OCI-LY7 (cell line): ENCODE data around the gene LRBA.

Source experiments
- EZH2phosphoT487 ChIP-seq: fragments of 200-600 bp; sonication (generic); IDR thresholded peaks from 2 replicates; pipeline ENCODE4 v1.6.1; 2018; ENCODE audit warnings: low read depth, borderline replicate concordance, mild to moderate bottlenecking, mixed run types, antibody characterized with exemption, low read length, moderate library complexity, mixed read lengths
- TF ChIP-seq, protein P1 (sequence below): fragments of 200-600 bp; sonication (generic); conservative IDR thresholded peaks from 2 replicates; pipeline ENCODE4 v1.5.1; 2014; ENCODE audit warnings: mild to moderate bottlenecking, antibody characterized with exemption, low read length, moderate library complexity, mixed read lengths

DNA sequence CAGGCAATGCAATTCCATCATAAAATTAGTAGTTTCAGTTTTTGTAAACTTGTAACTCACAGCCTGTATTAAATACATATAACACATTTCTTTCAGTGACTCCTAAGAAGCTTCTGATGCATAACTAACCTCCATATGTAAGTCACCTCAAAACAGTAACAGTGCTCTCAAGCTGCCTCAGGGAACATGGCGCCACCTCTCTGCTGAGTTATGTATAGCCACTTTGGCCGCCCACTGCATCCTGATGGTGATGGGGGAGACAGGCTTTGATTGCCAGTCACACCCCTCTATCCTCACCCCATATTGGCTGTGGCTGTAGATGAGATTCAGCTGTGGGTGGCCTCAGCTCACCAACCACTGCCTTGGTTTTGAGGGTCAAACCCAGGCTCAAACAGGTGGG lies 54.3 kb downstream of the LRBA start:
- TF ChIP-seq, protein P1, sequence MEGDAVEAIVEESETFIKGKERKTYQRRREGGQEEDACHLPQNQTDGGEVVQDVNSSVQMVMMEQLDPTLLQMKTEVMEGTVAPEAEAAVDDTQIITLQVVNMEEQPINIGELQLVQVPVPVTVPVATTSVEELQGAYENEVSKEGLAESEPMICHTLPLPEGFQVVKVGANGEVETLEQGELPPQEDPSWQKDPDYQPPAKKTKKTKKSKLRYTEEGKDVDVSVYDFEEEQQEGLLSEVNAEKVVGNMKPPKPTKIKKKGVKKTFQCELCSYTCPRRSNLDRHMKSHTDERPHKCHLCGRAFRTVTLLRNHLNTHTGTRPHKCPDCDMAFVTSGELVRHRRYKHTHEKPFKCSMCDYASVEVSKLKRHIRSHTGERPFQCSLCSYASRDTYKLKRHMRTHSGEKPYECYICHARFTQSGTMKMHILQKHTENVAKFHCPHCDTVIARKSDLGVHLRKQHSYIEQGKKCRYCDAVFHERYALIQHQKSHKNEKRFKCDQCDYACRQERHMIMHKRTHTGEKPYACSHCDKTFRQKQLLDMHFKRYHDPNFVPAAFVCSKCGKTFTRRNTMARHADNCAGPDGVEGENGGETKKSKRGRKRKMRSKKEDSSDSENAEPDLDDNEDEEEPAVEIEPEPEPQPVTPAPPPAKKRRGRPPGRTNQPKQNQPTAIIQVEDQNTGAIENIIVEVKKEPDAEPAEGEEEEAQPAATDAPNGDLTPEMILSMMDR, result peak; percentile 70
- no peak for TF ChIP-seq EZH2phosphoT487
